Caki2 (cell line): Measurements from ENCODE around the gene QSER1. TPM values are rescaled to one million over a fixed set of nuclear protein-coding genes. Genes with fewer than 3 reads are reported as not detected.
"Not testable (repeated sequence)": the region's sequence is repeated elsewhere in the genome, so short reads cannot be mapped to it uniquely, and the experiment has no call there.

Experiments
- DNase-seq: peaks from one replicate; pipeline ENCODE4 v3.0.0-alpha.2; 2015; ENCODE audit warnings: low read depth
- in situ Hi-C: cut with HindIII; loops from 2 replicates; pipeline ENCODE4 v1.10.0; 2016; ENCODE audit warnings: low sequenced_read_pairs, low pct_unique_long_range_greater_than_20kb, mixed read lengths
- total RNA-seq: library from RNA; depleted of rRNA; stranded (reverse); fragments of >200 nt; shearing (Covaris generic); gene quantifications from 2 replicates; pipeline ENCODE4 v1.2.3, GENCODE V29; 2014; ENCODE audit warnings: low replicate concordance

Gene QSER1
- total RNA-seq, 1 experiment from 2014 or later = 5.7 TPM

GRCh38 chr11:32916994-32917393, 24.4 kb downstream of the QSER1 start:
- DNase-seq = no peak
- in situ Hi-C loops = no loop called here

- peak; percentile 2 for DNase-seq
- in situ Hi-C loops = no loop called here
Measured at GRCh38 chr11:32918427-32918826, 25.8 kb downstream of the QSER1 start.

- DNase-seq = no peak
- in situ Hi-C loops = no loop called here
Measured at GRCh38 chr11:32919338-32919737, 26.7 kb downstream of the QSER1 start.

- in situ Hi-C loops = no loop called here
- no peak for DNase-seq
Measured at GRCh38 chr11:32920570-32920969, 28.0 kb downstream of the QSER1 start.

GRCh38 chr11:32921204-32921603, 28.6 kb downstream of the QSER1 start:
- in situ Hi-C loops = no loop called here

GRCh38 chr11:32931606-32932005, 39.0 kb downstream of the QSER1 start:
- in situ Hi-C loops = no loop called here
- no peak for DNase-seq

More at GRCh38 chr11:32921204-32921603, 28.6 kb downstream of the QSER1 start:
- no peak for DNase-seq

- DNase-seq = no peak
- in situ Hi-C loops = no loop called here
Measured at GRCh38 chr11:32932196-32932595, 39.6 kb downstream of the QSER1 start.

GRCh38 chr11:32935462-32936029, 42.9 kb downstream of the QSER1 start:
- DNase-seq = no peak
- in situ Hi-C loops = no loop called here

GRCh38 chr11:32936178-32936577, 43.6 kb downstream of the QSER1 start:
- DNase-seq, in situ Hi-C loops: not testable (repeated sequence)

GRCh38 chr11:32937283-32937682, 44.7 kb downstream of the QSER1 start:
- DNase-seq, in situ Hi-C loops: not testable (repeated sequence)

GRCh38 chr11:32939046-32939445, 46.4 kb downstream of the QSER1 start:
- no peak for DNase-seq
- in situ Hi-C loops = no loop called here

- in situ Hi-C loops = no loop called here
- no peak for DNase-seq
Measured at GRCh38 chr11:32939866-32940265, 47.3 kb downstream of the QSER1 start.

- DNase-seq = no peak
- in situ Hi-C loops = no loop called here
Measured at GRCh38 chr11:32940865-32941264, 48.3 kb downstream of the QSER1 start.

GRCh38 chr11:32947978-32948377, 55.4 kb downstream of the QSER1 start:
- DNase-seq = no peak
- in situ Hi-C loops = no loop called here

- in situ Hi-C loops = no loop called here
Measured at GRCh38 chr11:32949739-32950138, 57.1 kb downstream of the QSER1 start.

GRCh38 chr11:32952421-32952820, 59.8 kb downstream of the QSER1 start:
- no peak for DNase-seq
- in situ Hi-C loops = no loop called here

More at GRCh38 chr11:32949739-32950138, 57.1 kb downstream of the QSER1 start:
- DNase-seq = no peak

- no peak for DNase-seq
- in situ Hi-C loops = no loop called here
Measured at GRCh38 chr11:32953700-32954099, 61.1 kb downstream of the QSER1 start.

- in situ Hi-C loops = no loop called here
- peak; percentile 19 for DNase-seq
Measured at GRCh38 chr11:32960553-32961164, 68.0 kb downstream of the QSER1 start.

- no peak for DNase-seq
- in situ Hi-C loops = no loop called here
Measured at GRCh38 chr11:32962016-32962415, 69.4 kb downstream of the QSER1 start.

- in situ Hi-C loops = no loop called here
- DNase-seq = no peak
Measured at GRCh38 chr11:32963721-32964120, 71.1 kb downstream of the QSER1 start.
